GM18502 (cell line): ENCODE measurements around the gene SALL2.

Source experiments
- ATAC-seq: cut with Tn5 transposase; IDR thresholded peaks from one replicate; pipeline ENCODE4 v1.9.1; 2021; ENCODE audit warnings: mild to moderate bottlenecking; ENCODE audit not compliant: unreplicated experiment, poor library complexity

The SALL2 gene

GRCh38 chr14:21494902-21495762 is 31.0 kb downstream of the SALL2 start:
- no peak for ATAC-seq

GRCh38 chr14:21486640-21487087 is 39.5 kb downstream of the SALL2 start:
- ATAC-seq: no peak

GRCh38 chr14:21476925-21477681 is 49.0 kb downstream of the SALL2 start, which contains the start of the genes RAB2B and TOX4:
TSS of gene RAB2B (minus strand) at chr14:21476959. CDS start at chr14:21476872, 87 bp downstream.
TSS of gene TOX4 (plus strand) at chr14:21477195. CDS start at chr14:21477279, 84 bp downstream.
- peak; percentile 99 for ATAC-seq

GRCh38 chr14:21476523-21476924 is 49.6 kb downstream of the SALL2 start:
- peak; percentile 45 for ATAC-seq

GRCh38 chr14:21475767-21476522 is 50.2 kb downstream of the SALL2 start:
- no peak for ATAC-seq
